Neural cell (in vitro differentiated cells): ENCODE results near the gene PPP2R5E. TPM values are rescaled to one million over a fixed set of nuclear protein-coding genes. Genes with fewer than 3 reads are reported as not detected.

Experiments
- H2AFZ ChIP-seq: fragments of 200-600, 300-800 bp; sonication (generic), shearing (Covaris generic); 2 replicates; pipeline ENCODE4 v1.6.0; 2014; ENCODE audit warnings: low read depth, mild to moderate bottlenecking, antibody characterized with exemption, low read length, moderate library complexity
- H3F3A ChIP-seq: fragments of 200-600 bp; shearing (Covaris generic); 2 replicates; pipeline ENCODE4 v1.6.1; 2016; ENCODE audit warnings: mild to moderate bottlenecking, moderate library complexity, mixed read lengths, antibody characterized with exemption, low read length; ENCODE audit not compliant: insufficient read depth, poor library complexity, severe bottlenecking
- H3K27ac ChIP-seq: fragments of 200-600, 300-800 bp; sonication (generic), shearing (Covaris generic); 2 replicates; pipeline ENCODE4 v1.5.1; 2014; ENCODE audit warnings: mild to moderate bottlenecking, low read length, moderate library complexity
- H3K27me3 ChIP-seq: fragments of 300-800, 200-600 bp; sonication (generic), shearing (Covaris generic); 2 replicates; pipeline ENCODE4 v1.6.0; 2014; ENCODE audit warnings: mild to moderate bottlenecking, low read depth, low read length, moderate library complexity; ENCODE audit not compliant: insufficient read depth
- H3K36me3 ChIP-seq: fragments of 300-800, 200-600 bp; sonication (generic), shearing (Covaris generic); 2 replicates; pipeline ENCODE4 v1.5.1; 2014; ENCODE audit warnings: mild to moderate bottlenecking, antibody characterized with exemption, low read length, moderate library complexity; ENCODE audit not compliant: insufficient read depth
- H3K4me2 ChIP-seq: fragments of 300-800, 200-600 bp; sonication (generic), shearing (Covaris generic); 2 replicates; pipeline ENCODE4 v1.6.0; 2014; ENCODE audit warnings: mild to moderate bottlenecking, low read length
- H3K4me3 ChIP-seq: fragments of 300-800, 200-600 bp; sonication (generic), shearing (Covaris generic); 2 replicates; pipeline ENCODE4 v1.5.1; 2014; ENCODE audit warnings: mild to moderate bottlenecking, low read length, moderate library complexity
- H3K79me2 ChIP-seq: fragments of 200-600 bp; shearing (Covaris generic); replicated peaks from 2 replicates; pipeline ENCODE4 v1.6.0; 2014; ENCODE audit warnings: mild to moderate bottlenecking, low read length, moderate library complexity; ENCODE audit not compliant: insufficient read depth
- H3K9ac ChIP-seq: fragments of 300-800, 200-600 bp; sonication (generic), shearing (Covaris generic); 2 replicates; pipeline ENCODE4 v1.6.1; 2016; ENCODE audit warnings: mild to moderate bottlenecking, low read length, mixed read lengths
- H3K9me2 ChIP-seq: fragments of 200-600 bp; shearing (Covaris generic); 2 replicates; pipeline ENCODE4 v1.6.1; 2016; ENCODE audit warnings: mild to moderate bottlenecking, low read length, mixed read lengths; ENCODE audit not compliant: insufficient read depth
- H3K9me3 ChIP-seq: fragments of 200-600, 300-800 bp; sonication (generic), shearing (Covaris generic); 2 replicates; pipeline ENCODE4 v1.6.1; 2016; ENCODE audit warnings: mild to moderate bottlenecking, mixed run types, low read length, moderate library complexity, mixed read lengths
- H4K20me1 ChIP-seq: fragments of 200-600 bp; shearing (Covaris generic); 2 replicates; pipeline ENCODE4 v1.6.1; 2016; ENCODE audit warnings: mild to moderate bottlenecking, mixed run types; ENCODE audit not compliant: insufficient read depth
- EP300 ChIP-seq: fragments of 450-650 bp; conservative IDR thresholded peaks from 2 replicates; pipeline ENCODE4 v1.6.1; 2014; ENCODE audit warnings: antibody characterized with exemption, mild to moderate bottlenecking, moderate library complexity; ENCODE audit not compliant: poor library complexity, severe bottlenecking
- EZH2 ChIP-seq: fragments of 200-600, 300-800 bp; shearing (Covaris generic), sonication (generic); IDR thresholded peaks from 2 replicates; pipeline ENCODE4 v1.6.1; 2014; ENCODE audit warnings: antibody characterized with exemption, low read length, borderline replicate concordance, mild to moderate bottlenecking; ENCODE audit not compliant: insufficient read depth, poor library complexity, severe bottlenecking
- MXI1 ChIP-seq: fragments of 450-650 bp; conservative IDR thresholded peaks from 2 replicates; pipeline ENCODE4 v1.6.1; 2014; ENCODE audit warnings: antibody characterized with exemption, mild to moderate bottlenecking; ENCODE audit not compliant: poor library complexity, severe bottlenecking
- POLR2AphosphoS5 ChIP-seq: IDR thresholded peaks from 2 replicates; pipeline ENCODE4 v1.6.1; 2012
- RAD21 ChIP-seq: fragments of 450-650 bp; conservative IDR thresholded peaks from 2 replicates; pipeline ENCODE4 v1.6.1; 2014; ENCODE audit warnings: antibody characterized with exemption, mild to moderate bottlenecking, moderate library complexity
- SMC3 ChIP-seq: fragments of 450-650 bp; conservative IDR thresholded peaks from 2 replicates; pipeline ENCODE4 v1.6.1; 2014; ENCODE audit warnings: antibody characterized with exemption, mild to moderate bottlenecking, moderate library complexity; ENCODE audit not compliant: poor library complexity
- TAF1 ChIP-seq: IDR thresholded peaks from 2 replicates; pipeline ENCODE4 v1.6.1; 2012; ENCODE audit warnings: low read depth
- polyA plus RNA-seq: library from polyadenylated mRNA; depleted of rRNA; stranded (reverse); fragments of >200 nt; gene quantifications from 2 replicates; pipeline ENCODE4 v1.2.3, GENCODE V29; 2014
- TF ChIP-seq, protein P1 (sequence below): fragments of 450-650 bp; IDR thresholded peaks from 2 replicates; pipeline ENCODE4 v1.5.1; 2014; ENCODE audit warnings: antibody characterized with exemption, mild to moderate bottlenecking, moderate library complexity; ENCODE audit not compliant: poor library complexity, severe bottlenecking
- TF ChIP-seq, protein P2 (sequence below): IDR thresholded peaks from 2 replicates; pipeline ENCODE4 v1.6.1; 2012; ENCODE audit warnings: borderline replicate concordance

Gene PPP2R5E
- polyA plus RNA-seq, 1 donor from 2014 or later, result 26.7 TPM

DNA sequence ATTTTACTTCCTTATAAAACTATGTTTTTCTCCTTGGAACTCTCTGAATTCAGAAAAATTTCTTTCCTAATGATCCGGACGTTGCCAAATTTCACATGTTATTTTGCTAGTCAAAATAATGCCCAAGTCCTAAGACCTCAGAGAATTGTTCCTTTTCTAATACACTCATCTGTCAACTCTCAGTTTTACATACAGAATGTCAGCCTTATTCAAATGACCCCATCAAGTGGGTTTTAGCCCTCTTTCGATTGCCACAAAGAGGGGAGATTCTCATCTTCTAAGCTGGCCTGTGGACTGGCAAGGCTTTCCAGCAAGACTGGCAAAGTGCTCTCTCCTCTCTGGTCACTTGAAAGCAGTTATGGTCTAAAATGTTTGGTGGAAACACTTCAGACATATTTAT is 125.2 kb downstream of the PPP2R5E start:
- Histone ChIP-seq H3K27ac (no peak overlapping the region), H3K9me2 (no peaks in the 10 kb centered on the region), H3K9ac (no peak overlapping the region), H2AFZ (no peak overlapping the region), H3K27me3 (no peaks in the 10 kb centered on the region), H3K36me3 (peaks cover 4% of the 10 kb centered on the region), H3K4me2 (no peak overlapping the region), H3K4me3 (no peak overlapping the region), H3F3A (no peaks in the 10 kb centered on the region), H4K20me1 (no peaks in the 10 kb centered on the region), H3K79me2 (peaks cover 3% of the 10 kb centered on the region), H3K9me3 (no peaks in the 10 kb centered on the region)
- TF ChIP-seq, protein P1, sequence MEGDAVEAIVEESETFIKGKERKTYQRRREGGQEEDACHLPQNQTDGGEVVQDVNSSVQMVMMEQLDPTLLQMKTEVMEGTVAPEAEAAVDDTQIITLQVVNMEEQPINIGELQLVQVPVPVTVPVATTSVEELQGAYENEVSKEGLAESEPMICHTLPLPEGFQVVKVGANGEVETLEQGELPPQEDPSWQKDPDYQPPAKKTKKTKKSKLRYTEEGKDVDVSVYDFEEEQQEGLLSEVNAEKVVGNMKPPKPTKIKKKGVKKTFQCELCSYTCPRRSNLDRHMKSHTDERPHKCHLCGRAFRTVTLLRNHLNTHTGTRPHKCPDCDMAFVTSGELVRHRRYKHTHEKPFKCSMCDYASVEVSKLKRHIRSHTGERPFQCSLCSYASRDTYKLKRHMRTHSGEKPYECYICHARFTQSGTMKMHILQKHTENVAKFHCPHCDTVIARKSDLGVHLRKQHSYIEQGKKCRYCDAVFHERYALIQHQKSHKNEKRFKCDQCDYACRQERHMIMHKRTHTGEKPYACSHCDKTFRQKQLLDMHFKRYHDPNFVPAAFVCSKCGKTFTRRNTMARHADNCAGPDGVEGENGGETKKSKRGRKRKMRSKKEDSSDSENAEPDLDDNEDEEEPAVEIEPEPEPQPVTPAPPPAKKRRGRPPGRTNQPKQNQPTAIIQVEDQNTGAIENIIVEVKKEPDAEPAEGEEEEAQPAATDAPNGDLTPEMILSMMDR, result no peak
- TF ChIP-seq POLR2AphosphoS5 (no peak), EZH2 (no peak), SMC3 (no peak)
- TF ChIP-seq, protein P2, sequence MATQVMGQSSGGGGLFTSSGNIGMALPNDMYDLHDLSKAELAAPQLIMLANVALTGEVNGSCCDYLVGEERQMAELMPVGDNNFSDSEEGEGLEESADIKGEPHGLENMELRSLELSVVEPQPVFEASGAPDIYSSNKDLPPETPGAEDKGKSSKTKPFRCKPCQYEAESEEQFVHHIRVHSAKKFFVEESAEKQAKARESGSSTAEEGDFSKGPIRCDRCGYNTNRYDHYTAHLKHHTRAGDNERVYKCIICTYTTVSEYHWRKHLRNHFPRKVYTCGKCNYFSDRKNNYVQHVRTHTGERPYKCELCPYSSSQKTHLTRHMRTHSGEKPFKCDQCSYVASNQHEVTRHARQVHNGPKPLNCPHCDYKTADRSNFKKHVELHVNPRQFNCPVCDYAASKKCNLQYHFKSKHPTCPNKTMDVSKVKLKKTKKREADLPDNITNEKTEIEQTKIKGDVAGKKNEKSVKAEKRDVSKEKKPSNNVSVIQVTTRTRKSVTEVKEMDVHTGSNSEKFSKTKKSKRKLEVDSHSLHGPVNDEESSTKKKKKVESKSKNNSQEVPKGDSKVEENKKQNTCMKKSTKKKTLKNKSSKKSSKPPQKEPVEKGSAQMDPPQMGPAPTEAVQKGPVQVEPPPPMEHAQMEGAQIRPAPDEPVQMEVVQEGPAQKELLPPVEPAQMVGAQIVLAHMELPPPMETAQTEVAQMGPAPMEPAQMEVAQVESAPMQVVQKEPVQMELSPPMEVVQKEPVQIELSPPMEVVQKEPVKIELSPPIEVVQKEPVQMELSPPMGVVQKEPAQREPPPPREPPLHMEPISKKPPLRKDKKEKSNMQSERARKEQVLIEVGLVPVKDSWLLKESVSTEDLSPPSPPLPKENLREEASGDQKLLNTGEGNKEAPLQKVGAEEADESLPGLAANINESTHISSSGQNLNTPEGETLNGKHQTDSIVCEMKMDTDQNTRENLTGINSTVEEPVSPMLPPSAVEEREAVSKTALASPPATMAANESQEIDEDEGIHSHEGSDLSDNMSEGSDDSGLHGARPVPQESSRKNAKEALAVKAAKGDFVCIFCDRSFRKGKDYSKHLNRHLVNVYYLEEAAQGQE, result no peak

DNA sequence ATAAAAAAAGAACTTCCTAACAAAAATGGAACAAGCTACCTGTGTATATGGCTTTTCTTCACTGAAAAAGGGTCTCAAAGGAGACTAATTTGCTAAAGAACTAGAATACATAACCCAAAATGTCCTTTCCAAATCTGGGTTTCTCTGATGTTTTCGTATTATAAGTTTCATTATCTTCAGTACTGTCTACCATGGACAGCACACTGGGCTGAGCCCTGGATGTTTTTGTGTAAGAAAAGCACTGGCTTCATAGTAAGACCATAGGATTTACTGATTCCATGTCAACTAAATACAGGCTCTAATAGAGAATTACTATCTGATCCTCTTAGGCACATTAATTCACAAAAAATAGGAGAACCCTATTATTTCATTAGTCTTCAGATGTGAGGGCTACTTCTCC is 130.2 kb downstream of the PPP2R5E start:
- Histone ChIP-seq H3K27ac (no peak overlapping the region), H3K27me3 (no peaks in the 10 kb centered on the region), H3K36me3 (peaks cover 4% of the 10 kb centered on the region), H3K9ac (no peak overlapping the region), H3K9me2 (no peaks in the 10 kb centered on the region), H3K4me2 (no peak overlapping the region), H3K79me2 (no peaks in the 10 kb centered on the region), H4K20me1 (no peaks in the 10 kb centered on the region), H2AFZ (no peak overlapping the region), H3K4me3 (no peak overlapping the region), H3F3A (no peaks in the 10 kb centered on the region), H3K9me3 (no peaks in the 10 kb centered on the region)
- TF ChIP-seq RAD21, result no peak
- TF ChIP-seq EP300, result no peak
- no peak for TF ChIP-seq POLR2AphosphoS5
- TF ChIP-seq EZH2, result no peak

DNA sequence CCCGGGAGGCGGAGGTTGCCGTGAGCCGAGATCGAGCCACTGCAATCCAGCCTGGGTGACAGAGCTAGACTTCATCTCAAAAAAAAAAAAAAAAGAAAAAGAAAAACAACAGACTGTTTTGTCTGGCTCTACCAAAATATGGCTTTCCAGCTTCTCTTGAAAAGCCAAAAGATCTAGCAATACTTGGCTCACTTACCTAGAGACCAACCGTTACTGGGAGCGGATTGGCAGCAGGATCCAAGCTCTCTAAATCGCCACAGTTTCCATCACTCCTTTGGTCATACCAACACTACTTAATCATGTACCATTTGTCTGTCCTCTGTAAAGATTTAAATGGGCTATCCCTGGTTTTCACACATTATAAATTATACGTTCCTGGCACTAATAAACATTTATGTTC is 136.8 kb downstream of the PPP2R5E start:
- Histone ChIP-seq H3K9me2 (no peaks in the 10 kb centered on the region), H3K9ac (no peak overlapping the region), H3K27me3 (no peaks in the 10 kb centered on the region), H3K4me2 (no peak overlapping the region), H3K4me3 (no peak overlapping the region), H3K9me3 (no peaks in the 10 kb centered on the region), H3K79me2 (peaks cover 8% of the 10 kb centered on the region), H2AFZ (no peak overlapping the region), H3F3A (no peaks in the 10 kb centered on the region), H3K27ac (no peak overlapping the region), H4K20me1 (no peaks in the 10 kb centered on the region), H3K36me3 (no peaks in the 10 kb centered on the region)
- TF ChIP-seq TAF1 (no peak), MXI1 (no peak), SMC3 (no peak), EZH2 (no peak), EP300 (no peak), RAD21 (no peak), POLR2AphosphoS5 (no peak)
- TF ChIP-seq, protein P2, result no peak
- TF ChIP-seq, protein P1, result no peak
